ENCODE data around the gene PALLD. TPM values are rescaled to one million over a fixed set of nuclear protein-coding genes. Genes with fewer than 3 reads are reported as not detected.

Gene PALLD
- total RNA-seq, 1 experiment from 2014 or later: 18.3 TPM

- H3K4ac ChIP-seq (ENCODE audit: low read depth, low read length): no peak overlapping the region
- no peak overlapping the region for H3K14ac ChIP-seq (ENCODE audit: insufficient read depth, low read length)
- H2BK12ac ChIP-seq (ENCODE audit: insufficient read length, low read depth, low read length): no peak overlapping the region
- Mint-ChIP-seq H3K27ac (no peak overlapping the region; a peak in 1 of 7 replicates), H3K4me3 (no peak overlapping the region), H3K36me3 (ENCODE audit: insufficient read depth in 1 of 3, low read depth in 3 of 3) (no peaks in the 10 kb centered on the region; a peak in 1 of 7 replicates), H3K4me1 (peaks cover 43 to 50% of the 10 kb centered on the region in 2 experiments), H3K27me3 (ENCODE audit: low read depth) (peaks cover 25% of the 10 kb centered on the region), H3K9me3 (no peaks in the 10 kb centered on the region)
- H3K4me1 ChIP-seq (ENCODE audit: insufficient read depth, low read length): peaks cover 2% of the 10 kb centered on the region; the same call in 1 of the 2 replicates
- DNase-seq: no peak
- H4K8ac ChIP-seq (replicated peaks; ENCODE audit: insufficient read length, low read depth, low read length): no peak overlapping the region
- no peak overlapping the region for H3K27ac ChIP-seq (ENCODE audit: insufficient read length, low read depth, low read length)
- no peak overlapping the region for H3K18ac ChIP-seq (ENCODE audit: insufficient read length, low read depth, low read length)
- H2BK5ac ChIP-seq (ENCODE audit: insufficient read length, low read length): no peak overlapping the region
- no peak overlapping the region for H4K5ac ChIP-seq (ENCODE audit: insufficient read length, low read depth, low read length)
- no peak overlapping the region for H3T11ph ChIP-seq (ENCODE audit: low read length)
- no peaks in the 10 kb centered on the region for H3K79me1 ChIP-seq (ENCODE audit: insufficient read depth, low read depth, low read length, poor library complexity, severe bottlenecking)
- H3K9ac ChIP-seq (ENCODE audit: extremely low read depth, insufficient read length, low read length): no peak overlapping the region
- H2BK120ac ChIP-seq (ENCODE audit: low read depth, low read length, poor library complexity, severe bottlenecking): no peak overlapping the region
- H4K20me1 ChIP-seq (ENCODE audit: control insufficient read depth, insufficient read depth, insufficient read length): no peaks in the 10 kb centered on the region
- no peaks in the 10 kb centered on the region; the same call in 1 of the 2 replicates for H3K79me2 ChIP-seq (ENCODE audit: insufficient read depth, low read length)
- H2AFZ ChIP-seq (ENCODE audit: low read length): no peak overlapping the region
- no peak overlapping the region for H3K56ac ChIP-seq (ENCODE audit: insufficient read length, low read depth, low read length)
- H3K23me2 ChIP-seq (ENCODE audit: insufficient read length, low read depth, low read length, poor library complexity, severe bottlenecking): peaks cover 7% of the 10 kb centered on the region
- WGBS (ENCODE audit: extremely low coverage, insufficient read length, low lambda C conversion rate): no CpG with 5 or more reads among the region's 11 CpGs
- no peak overlapping the region for H3K23ac ChIP-seq (ENCODE audit: insufficient read length, low read depth, low read length)
- H4K91ac ChIP-seq (ENCODE audit: insufficient read length, low read depth, low read length): no peak overlapping the region
- no peak overlapping the region for H2AK5ac ChIP-seq (ENCODE audit: insufficient read length, low read length)
- H3K4me2 ChIP-seq (ENCODE audit: insufficient read depth, insufficient read length, low read length): no peak overlapping the region
- no peak overlapping the region for H2BK20ac ChIP-seq (ENCODE audit: low read depth, low read length, poor library complexity, severe bottlenecking)
- TF ChIP-seq CTCF (conservative IDR thresholded peaks at IDR 0.05): no peak
- no peak overlapping the region for H2BK15ac ChIP-seq (ENCODE audit: low read depth, low read length)
- no peaks in the 10 kb centered on the region; the same call in 1 of the 2 replicates for H3K27me3 ChIP-seq (ENCODE audit: insufficient read depth, low read length)
- H3K9me3 ChIP-seq (ENCODE audit: control insufficient read depth, low read depth, low read length): no peaks in the 10 kb centered on the region
Measured at GRCh38 chr4:168634276-168634802, 137.5 kb downstream of the PALLD start.

Data from H9 (cell line).